Measurements from ENCODE around the gene RRM2.

DNA sequence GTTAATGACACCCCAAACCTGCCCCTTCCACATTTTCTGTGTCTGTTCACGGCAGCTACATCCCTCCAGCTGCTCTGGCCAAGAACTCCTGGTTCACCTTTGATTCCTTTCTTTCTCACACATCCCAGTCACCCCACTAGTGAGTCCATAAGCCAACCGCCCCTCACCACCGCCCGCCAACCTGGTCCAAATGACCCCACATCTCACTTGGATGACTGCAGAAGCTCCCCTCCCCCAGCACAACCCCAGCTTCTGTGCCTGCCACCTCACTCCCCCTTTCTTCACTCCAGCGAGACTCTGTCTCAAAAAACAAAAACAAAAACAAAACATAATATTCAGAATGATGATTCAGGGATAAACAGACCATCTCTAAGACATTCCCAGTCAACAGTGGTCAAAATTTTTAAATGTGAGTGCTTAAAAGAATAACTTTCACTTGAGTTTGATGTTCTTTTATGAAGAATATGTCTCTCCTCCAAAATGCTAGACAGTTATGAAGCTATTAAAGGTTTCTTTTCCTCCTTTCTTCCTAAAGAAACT is 45.5 kb upstream of the RRM2 start:
- TF ChIP-seq, protein P1, sequence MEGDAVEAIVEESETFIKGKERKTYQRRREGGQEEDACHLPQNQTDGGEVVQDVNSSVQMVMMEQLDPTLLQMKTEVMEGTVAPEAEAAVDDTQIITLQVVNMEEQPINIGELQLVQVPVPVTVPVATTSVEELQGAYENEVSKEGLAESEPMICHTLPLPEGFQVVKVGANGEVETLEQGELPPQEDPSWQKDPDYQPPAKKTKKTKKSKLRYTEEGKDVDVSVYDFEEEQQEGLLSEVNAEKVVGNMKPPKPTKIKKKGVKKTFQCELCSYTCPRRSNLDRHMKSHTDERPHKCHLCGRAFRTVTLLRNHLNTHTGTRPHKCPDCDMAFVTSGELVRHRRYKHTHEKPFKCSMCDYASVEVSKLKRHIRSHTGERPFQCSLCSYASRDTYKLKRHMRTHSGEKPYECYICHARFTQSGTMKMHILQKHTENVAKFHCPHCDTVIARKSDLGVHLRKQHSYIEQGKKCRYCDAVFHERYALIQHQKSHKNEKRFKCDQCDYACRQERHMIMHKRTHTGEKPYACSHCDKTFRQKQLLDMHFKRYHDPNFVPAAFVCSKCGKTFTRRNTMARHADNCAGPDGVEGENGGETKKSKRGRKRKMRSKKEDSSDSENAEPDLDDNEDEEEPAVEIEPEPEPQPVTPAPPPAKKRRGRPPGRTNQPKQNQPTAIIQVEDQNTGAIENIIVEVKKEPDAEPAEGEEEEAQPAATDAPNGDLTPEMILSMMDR (IDR thresholded peaks at IDR 0.05) = no peak
- TF ChIP-seq POLR2A (IDR thresholded peaks at IDR 0.05) = no peak
